HepG2 (cell line): Measurements from ENCODE around the gene THADA. TPM values are rescaled to one million over a fixed set of nuclear protein-coding genes. Genes with fewer than 3 reads are reported as not detected.

Experiments used
- PHF21A ChIP-seq: sonication (generic); formaldehyde crosslinking; IDR thresholded peaks from 2 replicates; pipeline ENCODE4 v1.5.0; 2020; ENCODE audit warnings: mild to moderate bottlenecking, missing genetic modification reagents
- RAD21 ChIP-seq: fragments of 450-650 bp; formaldehyde crosslinking; IDR thresholded peaks from 2 replicates; pipeline ENCODE4 v1.5.0; 2020; ENCODE audit warnings: mild to moderate bottlenecking
- SYNCRIP ChIP-seq: fragments of 200-400 bp; formaldehyde crosslinking; IDR thresholded peaks from 2 replicates; pipeline ENCODE4 v1.6.1; 2018; ENCODE audit warnings: mild to moderate bottlenecking, low read depth, low read length; ENCODE audit not compliant: insufficient read depth
- polyA plus RNA-seq, 8 experiments: library from polyadenylated mRNA; depleted of rRNA in 3 of 8; stranded (reverse) in 7 of 8; unstranded in 1 of 8; fragments of >200 nt; fragmentation: Illumina TruSeq in 4 of 8; extraction: Trizol in 4 of 8; gene quantifications; 2 replicates each; pipeline versions ENCODE4 v1.2.1 to v1.2.3, GENCODE V29; 2011 to 2016; ENCODE audit warnings: low read depth in 4 of 8, missing spikeins in 1 of 8, mixed read lengths in 1 of 8; ENCODE audit not compliant: insufficient read depth in 1 of 8
- total RNA-seq, 5 experiments: library from RNA; depleted of rRNA; stranded (reverse); fragments of >200 nt; fragmentation: Illumina TruSeq; extraction: Trizol; gene quantifications; 2 replicates each; pipeline ENCODE4 v1.2.3, GENCODE V29; 2016; ENCODE audit warnings: low read depth in 1 of 5
- TF ChIP-seq, protein P1 (sequence below): sonication (generic); formaldehyde crosslinking; IDR thresholded peaks from 2 replicates; pipeline ENCODE4 v1.5.1; 2020; ENCODE audit warnings: mild to moderate bottlenecking, moderate library complexity, missing genetic modification reagents
- TF ChIP-seq, protein P2 (sequence below): sonication (generic); formaldehyde crosslinking; IDR thresholded peaks from 2 replicates; pipeline ENCODE4 v1.4.0; 2020; ENCODE audit warnings: missing genetic modification reagents
- TF ChIP-seq, protein P3 (sequence below): sonication (generic); formaldehyde crosslinking; IDR thresholded peaks from 2 replicates; pipeline ENCODE4 v1.4.0; 2020; ENCODE audit warnings: missing genetic modification reagents
- TF ChIP-seq, protein P4 (sequence below): sonication (generic); formaldehyde crosslinking; IDR thresholded peaks from 2 replicates; pipeline ENCODE4 v1.4.0; 2020; ENCODE audit warnings: missing genetic modification reagents
- TF ChIP-seq, protein P5 (sequence below): sonication (generic); formaldehyde crosslinking; IDR thresholded peaks from 2 replicates; pipeline ENCODE4 v1.5.0; 2020; ENCODE audit warnings: mild to moderate bottlenecking, low read depth, missing genetic modification reagents, borderline replicate concordance
- TF ChIP-seq, protein P6 (sequence below), 2 experiments: sonication (generic) in 1 of 2; formaldehyde crosslinking in 1 of 2; IDR thresholded peaks; 2 replicates each; pipeline versions ENCODE4 v1.5.1 to v1.6.1; 2011 to 2020; ENCODE audit warnings: borderline replicate concordance in 1 of 2, low read depth in 1 of 2, low read length in 1 of 2, mild to moderate bottlenecking in 1 of 2, missing genetic modification reagents in 1 of 2, moderate library complexity in 1 of 2
- TF ChIP-seq, protein P7 (sequence below): sonication (generic); formaldehyde crosslinking; IDR thresholded peaks from 2 replicates; pipeline ENCODE4 v1.4.0; 2020; ENCODE audit warnings: missing genetic modification reagents, mild to moderate bottlenecking, borderline replicate concordance
- TF ChIP-seq, protein P8 (sequence below): sonication (generic); formaldehyde crosslinking; IDR thresholded peaks from 2 replicates; pipeline ENCODE4 v1.8.1; 2023; ENCODE audit warnings: mild to moderate bottlenecking, moderate library complexity, missing genetic modification reagents

The THADA gene
- total and polyA plus RNA-seq, 2 of the 13 experiments (the other 11 are each of a cell fraction or from before 2014, with no cell fraction given) = 12.7 to 21.7 TPM

DNA sequence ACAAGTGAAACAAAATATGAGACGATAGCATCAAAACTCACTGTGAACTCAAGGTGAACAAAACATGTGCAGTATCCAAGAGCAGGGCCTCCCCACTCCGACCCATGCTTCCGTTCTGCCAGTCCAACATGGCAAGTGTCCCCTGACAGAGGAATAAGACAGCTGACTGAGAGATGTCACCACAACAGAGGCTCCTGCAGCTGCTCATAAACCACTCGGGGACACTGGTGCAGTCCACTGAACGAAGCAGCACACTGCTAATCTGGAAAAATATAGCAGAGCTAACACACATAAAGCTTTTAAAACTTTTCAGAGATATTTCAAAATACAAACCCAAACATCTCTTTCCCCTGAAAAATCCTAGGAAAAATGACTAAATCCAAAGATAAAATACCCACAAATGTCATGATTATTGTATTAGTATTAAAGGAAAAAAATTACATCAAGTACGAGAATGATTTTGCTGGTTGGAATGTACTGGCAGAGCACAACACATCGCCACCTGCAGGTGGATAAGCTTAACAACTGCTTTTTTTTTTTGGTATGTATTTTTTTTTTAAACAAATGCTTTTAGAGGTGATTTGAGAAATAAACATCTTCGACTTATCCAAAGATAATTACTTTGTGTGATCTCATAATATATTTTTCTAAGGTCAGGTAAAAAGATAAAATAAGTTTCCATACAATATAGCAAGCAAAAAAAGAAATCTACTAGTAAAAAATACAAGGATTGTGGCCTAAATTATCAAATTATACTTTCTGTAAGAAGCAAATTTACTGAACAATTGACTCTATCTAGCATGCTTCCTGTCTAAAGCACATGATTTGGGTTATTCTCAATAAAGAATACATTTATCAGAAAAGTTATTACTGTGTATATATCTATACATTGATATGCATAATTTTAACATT is 18.6 kb downstream of the THADA start (continued):
- TF ChIP-seq, protein P1, sequence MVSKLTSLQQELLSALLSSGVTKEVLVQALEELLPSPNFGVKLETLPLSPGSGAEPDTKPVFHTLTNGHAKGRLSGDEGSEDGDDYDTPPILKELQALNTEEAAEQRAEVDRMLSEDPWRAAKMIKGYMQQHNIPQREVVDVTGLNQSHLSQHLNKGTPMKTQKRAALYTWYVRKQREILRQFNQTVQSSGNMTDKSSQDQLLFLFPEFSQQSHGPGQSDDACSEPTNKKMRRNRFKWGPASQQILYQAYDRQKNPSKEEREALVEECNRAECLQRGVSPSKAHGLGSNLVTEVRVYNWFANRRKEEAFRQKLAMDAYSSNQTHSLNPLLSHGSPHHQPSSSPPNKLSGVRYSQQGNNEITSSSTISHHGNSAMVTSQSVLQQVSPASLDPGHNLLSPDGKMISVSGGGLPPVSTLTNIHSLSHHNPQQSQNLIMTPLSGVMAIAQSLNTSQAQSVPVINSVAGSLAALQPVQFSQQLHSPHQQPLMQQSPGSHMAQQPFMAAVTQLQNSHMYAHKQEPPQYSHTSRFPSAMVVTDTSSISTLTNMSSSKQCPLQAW (CRISPR knock-in tag) = no peak
- TF ChIP-seq, protein P2, sequence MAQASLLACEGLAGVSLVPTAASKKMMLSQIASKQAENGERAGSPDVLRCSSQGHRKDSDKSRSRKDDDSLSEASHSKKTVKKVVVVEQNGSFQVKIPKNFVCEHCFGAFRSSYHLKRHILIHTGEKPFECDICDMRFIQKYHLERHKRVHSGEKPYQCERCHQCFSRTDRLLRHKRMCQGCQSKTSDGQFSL (CRISPR knock-in tag) = no peak
- TF ChIP-seq, protein P3, sequence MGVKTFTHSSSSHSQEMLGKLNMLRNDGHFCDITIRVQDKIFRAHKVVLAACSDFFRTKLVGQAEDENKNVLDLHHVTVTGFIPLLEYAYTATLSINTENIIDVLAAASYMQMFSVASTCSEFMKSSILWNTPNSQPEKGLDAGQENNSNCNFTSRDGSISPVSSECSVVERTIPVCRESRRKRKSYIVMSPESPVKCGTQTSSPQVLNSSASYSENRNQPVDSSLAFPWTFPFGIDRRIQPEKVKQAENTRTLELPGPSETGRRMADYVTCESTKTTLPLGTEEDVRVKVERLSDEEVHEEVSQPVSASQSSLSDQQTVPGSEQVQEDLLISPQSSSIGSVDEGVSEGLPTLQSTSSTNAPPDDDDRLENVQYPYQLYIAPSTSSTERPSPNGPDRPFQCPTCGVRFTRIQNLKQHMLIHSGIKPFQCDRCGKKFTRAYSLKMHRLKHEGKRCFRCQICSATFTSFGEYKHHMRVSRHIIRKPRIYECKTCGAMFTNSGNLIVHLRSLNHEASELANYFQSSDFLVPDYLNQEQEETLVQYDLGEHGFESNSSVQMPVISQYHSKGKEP (CRISPR knock-in tag) = no peak
- TF ChIP-seq, protein P4, sequence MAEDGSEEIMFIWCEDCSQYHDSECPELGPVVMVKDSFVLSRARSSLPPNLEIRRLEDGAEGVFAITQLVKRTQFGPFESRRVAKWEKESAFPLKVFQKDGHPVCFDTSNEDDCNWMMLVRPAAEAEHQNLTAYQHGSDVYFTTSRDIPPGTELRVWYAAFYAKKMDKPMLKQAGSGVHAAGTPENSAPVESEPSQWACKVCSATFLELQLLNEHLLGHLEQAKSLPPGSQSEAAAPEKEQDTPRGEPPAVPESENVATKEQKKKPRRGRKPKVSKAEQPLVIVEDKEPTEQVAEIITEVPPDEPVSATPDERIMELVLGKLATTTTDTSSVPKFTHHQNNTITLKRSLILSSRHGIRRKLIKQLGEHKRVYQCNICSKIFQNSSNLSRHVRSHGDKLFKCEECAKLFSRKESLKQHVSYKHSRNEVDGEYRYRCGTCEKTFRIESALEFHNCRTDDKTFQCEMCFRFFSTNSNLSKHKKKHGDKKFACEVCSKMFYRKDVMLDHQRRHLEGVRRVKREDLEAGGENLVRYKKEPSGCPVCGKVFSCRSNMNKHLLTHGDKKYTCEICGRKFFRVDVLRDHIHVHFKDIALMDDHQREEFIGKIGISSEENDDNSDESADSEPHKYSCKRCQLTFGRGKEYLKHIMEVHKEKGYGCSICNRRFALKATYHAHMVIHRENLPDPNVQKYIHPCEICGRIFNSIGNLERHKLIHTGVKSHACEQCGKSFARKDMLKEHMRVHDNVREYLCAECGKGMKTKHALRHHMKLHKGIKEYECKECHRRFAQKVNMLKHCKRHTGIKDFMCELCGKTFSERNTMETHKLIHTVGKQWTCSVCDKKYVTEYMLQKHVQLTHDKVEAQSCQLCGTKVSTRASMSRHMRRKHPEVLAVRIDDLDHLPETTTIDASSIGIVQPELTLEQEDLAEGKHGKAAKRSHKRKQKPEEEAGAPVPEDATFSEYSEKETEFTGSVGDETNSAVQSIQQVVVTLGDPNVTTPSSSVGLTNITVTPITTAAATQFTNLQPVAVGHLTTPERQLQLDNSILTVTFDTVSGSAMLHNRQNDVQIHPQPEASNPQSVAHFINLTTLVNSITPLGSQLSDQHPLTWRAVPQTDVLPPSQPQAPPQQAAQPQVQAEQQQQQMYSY (CRISPR knock-in tag) = no peak
- TF ChIP-seq RAD21 (CRISPR knock-in tag) = 0 out of 2 replicates have a peak, but pooled peaks have one; percentile 14
- TF ChIP-seq, protein P5, sequence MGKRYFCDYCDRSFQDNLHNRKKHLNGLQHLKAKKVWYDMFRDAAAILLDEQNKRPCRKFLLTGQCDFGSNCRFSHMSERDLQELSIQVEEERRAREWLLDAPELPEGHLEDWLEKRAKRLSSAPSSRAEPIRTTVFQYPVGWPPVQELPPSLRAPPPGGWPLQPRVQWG (CRISPR knock-in tag) = no peak
- no peak for TF ChIP-seq SYNCRIP
- no peak for TF ChIP-seq PHF21A
- TF ChIP-seq, protein P6, sequence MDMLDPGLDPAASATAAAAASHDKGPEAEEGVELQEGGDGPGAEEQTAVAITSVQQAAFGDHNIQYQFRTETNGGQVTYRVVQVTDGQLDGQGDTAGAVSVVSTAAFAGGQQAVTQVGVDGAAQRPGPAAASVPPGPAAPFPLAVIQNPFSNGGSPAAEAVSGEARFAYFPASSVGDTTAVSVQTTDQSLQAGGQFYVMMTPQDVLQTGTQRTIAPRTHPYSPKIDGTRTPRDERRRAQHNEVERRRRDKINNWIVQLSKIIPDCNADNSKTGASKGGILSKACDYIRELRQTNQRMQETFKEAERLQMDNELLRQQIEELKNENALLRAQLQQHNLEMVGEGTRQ (IDR thresholded peaks at IDR 0.05; ENCODE audit: low read depth, low read length) = no peak
- TF ChIP-seq, protein P6 (CRISPR knock-in tag; IDR thresholded peaks at IDR 0.05; ENCODE audit: borderline replicate concordance) = no peak
- TF ChIP-seq, protein P7, sequence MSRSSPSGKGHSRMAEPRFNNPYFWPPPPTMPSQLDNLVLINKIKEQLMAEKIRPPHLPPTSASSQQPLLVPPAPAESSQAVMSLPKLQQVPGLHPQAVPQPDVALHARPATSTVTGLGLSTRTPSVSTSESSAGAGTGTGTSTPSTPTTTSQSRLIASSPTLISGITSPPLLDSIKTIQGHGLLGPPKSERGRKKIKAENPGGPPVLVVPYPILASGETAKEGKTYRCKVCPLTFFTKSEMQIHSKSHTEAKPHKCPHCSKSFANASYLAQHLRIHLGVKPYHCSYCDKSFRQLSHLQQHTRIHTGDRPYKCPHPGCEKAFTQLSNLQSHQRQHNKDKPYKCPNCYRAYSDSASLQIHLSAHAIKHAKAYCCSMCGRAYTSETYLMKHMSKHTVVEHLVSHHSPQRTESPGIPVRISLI (CRISPR knock-in tag) = peak; percentile 92
- TF ChIP-seq, protein P8, sequence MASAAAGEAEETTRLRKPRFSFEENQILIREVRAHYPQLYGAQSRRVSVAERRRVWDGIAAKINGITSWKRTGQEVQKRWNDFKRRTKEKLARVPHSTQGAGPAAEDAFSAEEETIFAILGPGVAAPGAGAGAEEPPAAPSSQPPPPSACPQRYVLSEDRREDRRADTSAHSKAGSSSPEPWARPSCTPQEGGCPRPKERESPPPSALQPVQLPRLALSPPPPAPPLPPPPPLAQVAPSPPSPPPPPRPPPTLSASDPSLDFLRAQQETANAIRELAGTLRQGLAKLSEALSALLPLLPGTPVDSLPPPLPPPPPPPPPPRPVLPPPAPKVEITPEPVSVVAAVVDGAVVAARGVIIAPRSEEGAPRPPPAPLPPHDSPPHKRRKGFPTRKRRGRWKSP (CRISPR knock-in tag) = no peak
